Heart left ventricle (tissue), 16 donors: Measurements from ENCODE around the gene HIPK4. TPM values are rescaled to one million over a fixed set of nuclear protein-coding genes. Genes with fewer than 3 reads are reported as not detected.

ENCODE experiments used
- ATAC-seq, 4 donors: fragments of 200-7000 bp; cut with Tn5 transposase; one replicate each; pipeline ENCODE4 v1.9.1; 2020 to 2022; ENCODE audit warnings: moderate library complexity in 4 of 4, mild to moderate bottlenecking in 3 of 4, moderate number of reproducible peaks in 1 of 4
- DNase-seq, 5 donors: peaks; one replicate each; pipeline ENCODE4 v3.0.0-alpha.2; 2020
- H3K27ac ChIP-seq, 12 donors: fragments of 200-600 bp; sonication (generic) in 4 of 12; one replicate each; pipeline versions ENCODE4 v1.5.0 to v1.8.0; 2016 to 2022; ENCODE audit warnings: mild to moderate bottlenecking in 2 of 12
- H3K27me3 ChIP-seq, 9 donors: fragments of 200-600 bp; sonication (generic) in 2 of 9; one replicate each; pipeline versions ENCODE4 v1.5.1 to v1.8.0; 2016 to 2022; ENCODE audit warnings: mild to moderate bottlenecking in 3 of 9
- H3K36me3 ChIP-seq, 9 donors: fragments of 200-600 bp; sonication (generic) in 2 of 9; one replicate each; pipeline versions ENCODE4 v1.5.0 to v1.8.0; 2018 to 2022; ENCODE audit warnings: mild to moderate bottlenecking in 2 of 9
- H3K4me1 ChIP-seq, 12 donors: fragments of 200-600 bp; sonication (generic) in 4 of 12; one replicate each; pipeline versions ENCODE4 v1.5.0 to v1.8.0; 2016 to 2022; ENCODE audit warnings: mild to moderate bottlenecking in 3 of 12
- H3K4me3 ChIP-seq, 12 donors: fragments of 200-600 bp; sonication (generic) in 4 of 12; one replicate each; pipeline versions ENCODE4 v1.5.0 to v1.8.0; 2017 to 2022; ENCODE audit warnings: mild to moderate bottlenecking in 9 of 12, moderate library complexity in 4 of 12
- H3K9me3 ChIP-seq, 12 donors: fragments of 200-600 bp; sonication (generic) in 4 of 12; one replicate each; pipeline versions ENCODE4 v1.5.0 to v1.8.0; 2016 to 2022; ENCODE audit warnings: mild to moderate bottlenecking in 1 of 12
- POLR2A ChIP-seq, 2 donors: fragments of 450-650 bp; IDR thresholded peaks; one replicate each; pipeline ENCODE4 v1.6.1; 2017; ENCODE audit warnings: antibody characterized with exemption in 2 of 2, mild to moderate bottlenecking in 2 of 2, moderate library complexity in 2 of 2
- WGBS, 4 donors: extraction: QIAGEN DNeasy Blood & Tissue Kit in 2 of 4; methylation state at CpG; one replicate each; pipeline versions ENCODE4 v1.1.5 to v1.1.7; 2013 to 2018; 5-methylcytosine and 5-hydroxymethylcytosine counted together
- intact Hi-C, 10 donors: fragments of 100-400 bp; cut with DNase I; formaldehyde crosslinking; loops; one replicate each; pipeline versions ENCODE4 v1.11.1 to v1.14.2; 2022
- polyA plus RNA-seq, 2 donors: library from polyadenylated mRNA; stranded (reverse); fragments of 200-250 nt; gene quantifications; one replicate each; pipeline ENCODE4 v1.2.3, GENCODE V29; 2013
- total RNA-seq, 9 donors: library from RNA; depleted of rRNA in 2 of 9; stranded (reverse); fragments of >200 nt in 2 of 9; fragmentation: NEBNext Ultra II Directional in 3 of 9; extraction: Animal tissue kit (Norgen Biotek cat#: 25700) in 3 of 9; gene quantifications; one replicate each; pipeline versions ENCODE4 v1.1.0 to v1.2.4, GENCODE V29; 2016 to 2023
- TF ChIP-seq, protein P1 (sequence below), 12 donors: fragments of 200-600 bp; sonication (generic) in 4 of 12; IDR thresholded peaks; one replicate each; pipeline versions ENCODE4 v1.5.0 to v1.8.0; 2018 to 2022; ENCODE audit warnings: antibody characterized with exemption in 12 of 12, mild to moderate bottlenecking in 5 of 12
- donor health status: ischemic (EF 13 %, LVEDD 7.1; RV severe dilation, severe dysfunction).
- donor health status: healthy with polysubstance abuse.
- donor health status: DM: no; HTN: yes; CAD: no.
- donor health status: DM: no; HTN: no; CAD: no.
- donor health status: ischemic (EF 25% LVEDD 6.9; RV normal size, moderate dysfunction).
- donor health status: ischemic (EF 25% LVEDD 5.7; RV mildly dilated, moderate dysfunction).
- donor health status: healthy.
- donor health status: DM: yes; HTN: yes; CAD: no.
- donor health status: ischemic (EF 35%, LVEDD 5.7; RV mildly dilated, moderate dysfunction).
- donor health status: nonischemic (EF 11% LVEDD 7.7; RV severe dilation, severe dysfunction).
- donor health status: DM: yes; HTN: yes; CAD: no.
- donor health status: PGD.
- donor health status: ischemic (EF 29% LVEDD 5.4; RV normal size, mild dysfunction).
- donor health status: nonischemic (EF 23%, LVEDD 6.1; RV moderate dilation, normal function).

HIPK4 gene
- total and polyA plus RNA-seq, 11 donors: 0.07 to 0.14 (median 0.12) TPM; not detected in 6

DNA sequence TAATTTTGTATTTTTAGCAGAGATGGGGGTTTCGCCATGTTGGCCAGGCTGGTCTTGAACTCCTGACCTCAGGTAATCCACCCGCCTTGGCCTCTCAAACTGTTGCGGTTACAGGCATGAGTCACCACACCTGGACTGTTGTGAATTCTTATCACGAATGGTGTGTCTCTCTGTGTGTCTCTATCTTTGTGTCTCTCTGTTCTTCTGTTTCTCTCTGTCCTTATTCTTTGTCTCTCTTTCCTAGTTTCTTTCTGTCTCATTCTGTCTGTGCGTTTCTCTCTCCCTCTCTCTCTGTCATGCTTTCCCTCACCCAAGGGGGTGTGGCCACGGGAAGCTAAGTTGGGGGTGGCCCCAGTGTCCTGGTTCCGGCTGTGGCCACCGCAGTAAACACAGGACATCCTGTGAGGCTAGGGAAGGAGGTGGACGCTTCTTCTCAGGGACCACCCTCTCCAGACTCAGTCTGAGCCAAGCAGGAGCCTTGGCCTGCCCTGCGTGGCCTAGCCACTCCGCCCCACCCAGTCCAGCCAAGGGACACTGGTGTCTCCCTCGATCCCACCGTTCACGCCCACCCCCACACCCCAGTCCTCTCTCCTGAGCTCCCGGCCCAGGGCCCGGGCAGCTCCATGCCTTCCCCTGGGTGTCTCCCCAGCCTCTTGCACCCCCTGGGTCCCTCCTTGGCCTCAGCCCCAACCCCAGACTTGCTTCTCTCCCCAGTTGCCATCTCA lies 27.1 kb upstream of the HIPK4 start:
- Histone ChIP-seq H3K4me1 (peaks cover 4 to 53% (median 30%) of the 10 kb centered on the region in 12 donors), H3K4me3 (peak overlapping the region in 1 of 12 donors; percentile 9), H3K9me3 (no peaks in the 10 kb centered on the region), H3K27ac (peak overlapping the region; percentile 45 to 94 (median 82)), H3K27me3 (no peaks in the 10 kb centered on the region), H3K36me3 (peaks cover 0 to 7% (median 2%) of the 10 kb centered on the region in 9 donors)
- peak in 4 of 5 donors; percentile 72 to 80 (median 75) for DNase-seq
- intact Hi-C loops: no loop called here
- ATAC-seq: peak; percentile 5 to 56 (median 18)
- 39 to 50% (median 47%) methylated on average over 16 of the region's 16 CpGs for WGBS, 4 donors
- TF ChIP-seq, protein P1, sequence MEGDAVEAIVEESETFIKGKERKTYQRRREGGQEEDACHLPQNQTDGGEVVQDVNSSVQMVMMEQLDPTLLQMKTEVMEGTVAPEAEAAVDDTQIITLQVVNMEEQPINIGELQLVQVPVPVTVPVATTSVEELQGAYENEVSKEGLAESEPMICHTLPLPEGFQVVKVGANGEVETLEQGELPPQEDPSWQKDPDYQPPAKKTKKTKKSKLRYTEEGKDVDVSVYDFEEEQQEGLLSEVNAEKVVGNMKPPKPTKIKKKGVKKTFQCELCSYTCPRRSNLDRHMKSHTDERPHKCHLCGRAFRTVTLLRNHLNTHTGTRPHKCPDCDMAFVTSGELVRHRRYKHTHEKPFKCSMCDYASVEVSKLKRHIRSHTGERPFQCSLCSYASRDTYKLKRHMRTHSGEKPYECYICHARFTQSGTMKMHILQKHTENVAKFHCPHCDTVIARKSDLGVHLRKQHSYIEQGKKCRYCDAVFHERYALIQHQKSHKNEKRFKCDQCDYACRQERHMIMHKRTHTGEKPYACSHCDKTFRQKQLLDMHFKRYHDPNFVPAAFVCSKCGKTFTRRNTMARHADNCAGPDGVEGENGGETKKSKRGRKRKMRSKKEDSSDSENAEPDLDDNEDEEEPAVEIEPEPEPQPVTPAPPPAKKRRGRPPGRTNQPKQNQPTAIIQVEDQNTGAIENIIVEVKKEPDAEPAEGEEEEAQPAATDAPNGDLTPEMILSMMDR (IDR thresholded peaks at IDR 0.05): no peak
- TF ChIP-seq POLR2A (IDR thresholded peaks at IDR 0.05): peak in 1 of 2 donors; percentile 59

DNA sequence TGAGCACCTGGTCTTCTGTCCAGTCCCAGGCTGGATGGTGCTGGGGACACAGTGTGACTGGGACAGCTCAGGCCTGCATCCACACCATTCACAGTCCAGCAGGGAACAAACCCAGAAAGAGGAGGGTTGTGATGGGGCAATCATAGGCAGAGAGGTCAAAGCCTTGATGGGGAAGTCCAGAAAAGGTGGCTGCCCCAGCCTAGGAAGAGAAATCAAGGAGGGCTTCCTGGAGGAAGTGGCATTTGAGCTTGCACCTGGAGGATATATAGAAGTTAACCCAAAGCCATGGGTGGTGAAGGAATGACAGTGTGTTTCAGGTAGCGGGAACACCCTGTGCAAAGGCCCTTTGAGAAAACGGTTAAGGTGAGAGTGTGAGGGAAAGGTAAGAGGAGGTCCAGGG lies 25.8 kb upstream of the HIPK4 start:
- TF ChIP-seq, protein P1 (IDR thresholded peaks at IDR 0.05): no peak
- no peak for TF ChIP-seq POLR2A (IDR thresholded peaks at IDR 0.05)
- H3K27me3 ChIP-seq: no peaks in the 10 kb centered on the region
- DNase-seq (peak in 1 of 5 donors; percentile 7), ATAC-seq (no peak)
- intact Hi-C loops: no loop called here
- WGBS, 4 donors: 94 to 98% (median 96%) methylated on average over 2 of the region's 2 CpGs
- H3K4me3 ChIP-seq: no peak overlapping the region
- no peaks in the 10 kb centered on the region for H3K9me3 ChIP-seq
- H3K36me3 ChIP-seq: no peaks in the 10 kb centered on the region
- H3K27ac ChIP-seq: no peak overlapping the region
- H3K4me1 ChIP-seq: peaks cover 9 to 57% (median 32%) of the 10 kb centered on the region in 12 donors

DNA sequence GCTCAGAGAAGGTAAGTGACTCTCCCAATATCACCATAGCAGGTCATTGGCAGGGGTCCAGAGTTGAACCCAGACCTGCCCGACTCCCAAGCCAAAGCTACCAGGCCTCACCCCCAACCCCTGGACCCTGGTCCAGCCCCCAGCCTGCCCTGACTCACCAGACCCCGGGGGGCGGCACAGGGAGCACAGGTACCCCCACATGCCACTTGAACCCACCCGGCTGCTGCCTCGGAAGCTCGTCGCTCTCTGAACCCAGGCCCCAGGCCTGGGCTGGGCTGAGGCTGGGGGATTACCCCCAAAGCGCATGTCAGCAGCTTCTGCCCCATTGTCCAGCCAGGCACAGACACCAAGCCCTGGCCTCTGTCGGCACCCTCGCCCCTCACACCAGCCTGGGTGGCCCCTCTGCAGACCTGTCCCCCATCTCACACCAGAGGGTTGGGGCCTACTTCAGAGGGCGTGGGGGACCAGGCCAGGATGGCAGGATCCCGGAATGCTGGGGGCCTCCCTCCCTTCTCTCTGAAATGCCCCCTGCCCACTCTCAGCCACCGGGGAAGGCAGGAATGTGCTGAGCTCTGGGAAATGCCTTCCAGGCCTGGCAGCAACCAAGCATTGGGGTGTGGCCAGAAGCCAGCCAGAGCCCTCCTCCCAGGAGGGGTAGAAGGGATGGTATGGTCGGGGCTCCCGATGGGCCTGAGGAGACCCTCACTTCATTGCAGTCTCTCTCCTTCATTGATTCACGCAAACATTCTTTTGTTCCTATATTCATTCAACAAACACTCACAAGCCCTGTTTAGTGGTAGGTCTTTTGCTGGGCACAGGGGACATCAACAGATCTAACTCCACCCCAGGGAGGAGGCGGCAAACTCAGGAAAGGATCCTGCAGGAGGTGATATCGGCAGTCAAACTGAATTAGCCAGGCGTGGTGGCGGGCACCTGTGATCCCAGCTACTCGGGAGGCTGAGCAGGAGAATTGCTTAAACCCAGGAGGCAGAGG lies 24.9 kb upstream of the HIPK4 start:
- Histone ChIP-seq H3K4me1 (peaks cover 9 to 66% (median 31%) of the 10 kb centered on the region in 12 donors), H3K36me3 (no peaks in the 10 kb centered on the region), H3K27me3 (no peaks in the 10 kb centered on the region), H3K4me3 (no peak overlapping the region), H3K27ac (no peak overlapping the region), H3K9me3 (no peaks in the 10 kb centered on the region)
- DNase-seq (peak in 1 of 5 donors; percentile 50), ATAC-seq (no peak)
- TF ChIP-seq, protein P1 (IDR thresholded peaks at IDR 0.05): no peak
- no peak for TF ChIP-seq POLR2A (IDR thresholded peaks at IDR 0.05)
- intact Hi-C loops: no loop called here
- whole genome bisulfite sequencing, 4 donors: 77 to 85% (median 83%) methylated on average over 13 to 21 of the region's 21 CpGs
